Psoas muscle (tissue), 8 donors: Measurements from ENCODE around the gene INPP4A. TPM values are rescaled to one million over a fixed set of nuclear protein-coding genes. Genes with fewer than 3 reads are reported as not detected.

Source experiments
- ATAC-seq, 4 donors: fragments of 200-7000 bp; cut with Tn5 transposase; one replicate each; pipeline ENCODE4 v1.9.1; 2020; ENCODE audit warnings: moderate library complexity in 3 of 4, mild to moderate bottlenecking in 2 of 4
- DNase-seq, 2 donors: peaks; one replicate each; pipeline ENCODE4 v3.0.0-alpha.2; 2020
- H3K27ac ChIP-seq: fragments of 200-600 bp; one replicate; pipeline ENCODE4 v1.8.0; 2022
- H3K27me3 ChIP-seq, 3 donors: fragments of 200-600 bp in 1 of 3; one replicate each; pipeline versions ENCODE4 v1.6.1 to v1.8.0; 2013 to 2022; ENCODE audit warnings: low read length in 2 of 3, mild to moderate bottlenecking in 2 of 3, moderate library complexity in 1 of 3; ENCODE audit not compliant: insufficient read depth in 3 of 3
- H3K36me3 ChIP-seq, 2 donors: fragments of 200-600 bp in 1 of 2; one replicate each; pipeline versions ENCODE4 v1.6.1 to v1.8.0; 2013 to 2022; ENCODE audit warnings: low read depth in 1 of 2, mild to moderate bottlenecking in 1 of 2, moderate library complexity in 1 of 2; ENCODE audit not compliant: insufficient read depth in 1 of 2
- H3K4me1 ChIP-seq: fragments of 200-600 bp; one replicate; pipeline ENCODE4 v1.8.0; 2022
- H3K4me3 ChIP-seq: fragments of 200-600 bp; one replicate; pipeline ENCODE4 v1.8.0; 2022; ENCODE audit warnings: mild to moderate bottlenecking
- H3K9me3 ChIP-seq: fragments of 200-600 bp; one replicate; pipeline ENCODE4 v1.8.0; 2022
- WGBS, 3 donors: extraction: QIAGEN DNeasy Blood & Tissue Kit; methylation state at CpG; one replicate each; pipeline versions ENCODE4 v1.1.6 to v1.1.7; 2013; 5-methylcytosine and 5-hydroxymethylcytosine counted together
- intact Hi-C, 2 donors: fragments of 100-400 bp; cut with DNase I; formaldehyde crosslinking; loops; one replicate each; pipeline versions ENCODE4 v1.11.0 to v1.14.2; 2022
- polyA plus RNA-seq, 3 donors: library from polyadenylated mRNA; stranded (reverse); fragments of 200-250 nt; gene quantifications; one replicate each; pipeline ENCODE4 v1.2.3, GENCODE V29; 2013
- total RNA-seq, 4 donors: library from RNA; stranded (reverse); fragmentation: NEBNext Ultra II Directional in 2 of 4; extraction: Animal tissue kit (Norgen Biotek cat#: 25700) in 2 of 4; gene quantifications; one replicate each; pipeline versions ENCODE4 v1.2.1 to v1.2.4, GENCODE V29; 2021 to 2023
- TF ChIP-seq, protein P1 (sequence below): fragments of 200-600 bp; IDR thresholded peaks from one replicate; pipeline ENCODE4 v1.8.0; 2022; ENCODE audit warnings: antibody characterized with exemption
- donor health status: healthy with polysubstance abuse.
- donor health status: DM: no; HTN: no; CAD: no; lungs with moderate emphysema.
- donor health status: Bipolar disorder and iron deficiency.
- donor health status: healthy.
- donor health status: DM: yes; HTN: yes; CAD: no.
- donor health status: DM: no; HTN: no; CAD: no.
- donor health status: DM: no; HTN: no; CAD: no.
- donor health status: DM: yes; HTN: yes; CAD: no.

Gene INPP4A
- total and polyA plus RNA-seq, 7 donors: 2.2 to 19.7 (median 9.8) TPM

DNA sequence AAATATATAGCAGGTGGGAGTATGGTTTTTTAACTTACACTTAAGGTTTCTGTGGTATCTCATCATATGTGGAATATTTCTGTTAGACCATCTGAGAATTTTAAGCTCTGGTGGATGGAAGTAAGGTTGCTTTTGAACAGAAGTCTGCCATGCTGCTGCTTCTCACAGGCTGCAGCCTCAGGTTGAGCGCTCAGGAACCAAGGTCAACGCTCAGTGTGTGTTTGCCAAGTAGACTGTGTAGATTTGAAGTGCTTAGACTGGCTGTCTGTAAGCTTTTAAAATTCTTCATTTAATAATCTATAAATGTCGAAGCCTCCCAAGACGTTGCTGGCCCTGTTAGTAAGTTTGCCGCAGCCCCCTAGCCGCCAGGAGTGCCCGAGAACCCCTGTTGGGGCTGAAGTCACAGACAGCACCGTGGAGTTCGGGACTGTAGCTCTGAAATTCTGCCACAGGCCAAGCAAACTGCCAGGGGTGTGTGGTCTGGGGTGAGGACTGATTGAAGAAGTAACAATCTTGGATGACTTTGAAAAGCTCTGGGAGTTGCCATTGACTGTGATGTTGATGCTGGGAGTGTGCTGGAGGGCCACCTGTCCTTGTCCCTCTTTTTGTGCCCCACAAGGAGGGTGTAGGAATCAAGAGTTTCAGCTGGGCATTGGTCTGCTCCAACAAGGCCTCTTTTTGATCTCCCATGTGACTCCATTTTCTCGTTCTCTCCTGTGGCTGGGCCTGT, 26.9 kb downstream of the INPP4A start:
- Histone ChIP-seq H3K4me3 (no peak overlapping the region), H3K36me3 (no peaks in the 10 kb centered on the region), H3K27me3 (no peaks in the 10 kb centered on the region), H3K4me1 (no peaks in the 10 kb centered on the region), H3K9me3 (no peaks in the 10 kb centered on the region), H3K27ac (no peak overlapping the region)
- DNase-seq: no peak
- TF ChIP-seq, protein P1, sequence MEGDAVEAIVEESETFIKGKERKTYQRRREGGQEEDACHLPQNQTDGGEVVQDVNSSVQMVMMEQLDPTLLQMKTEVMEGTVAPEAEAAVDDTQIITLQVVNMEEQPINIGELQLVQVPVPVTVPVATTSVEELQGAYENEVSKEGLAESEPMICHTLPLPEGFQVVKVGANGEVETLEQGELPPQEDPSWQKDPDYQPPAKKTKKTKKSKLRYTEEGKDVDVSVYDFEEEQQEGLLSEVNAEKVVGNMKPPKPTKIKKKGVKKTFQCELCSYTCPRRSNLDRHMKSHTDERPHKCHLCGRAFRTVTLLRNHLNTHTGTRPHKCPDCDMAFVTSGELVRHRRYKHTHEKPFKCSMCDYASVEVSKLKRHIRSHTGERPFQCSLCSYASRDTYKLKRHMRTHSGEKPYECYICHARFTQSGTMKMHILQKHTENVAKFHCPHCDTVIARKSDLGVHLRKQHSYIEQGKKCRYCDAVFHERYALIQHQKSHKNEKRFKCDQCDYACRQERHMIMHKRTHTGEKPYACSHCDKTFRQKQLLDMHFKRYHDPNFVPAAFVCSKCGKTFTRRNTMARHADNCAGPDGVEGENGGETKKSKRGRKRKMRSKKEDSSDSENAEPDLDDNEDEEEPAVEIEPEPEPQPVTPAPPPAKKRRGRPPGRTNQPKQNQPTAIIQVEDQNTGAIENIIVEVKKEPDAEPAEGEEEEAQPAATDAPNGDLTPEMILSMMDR: no peak
- WGBS, 3 donors: 77 to 87% (median 78%) methylated on average over 10 of the region's 10 CpGs
- ATAC-seq: no peak
- intact Hi-C loops: no loop called here

DNA sequence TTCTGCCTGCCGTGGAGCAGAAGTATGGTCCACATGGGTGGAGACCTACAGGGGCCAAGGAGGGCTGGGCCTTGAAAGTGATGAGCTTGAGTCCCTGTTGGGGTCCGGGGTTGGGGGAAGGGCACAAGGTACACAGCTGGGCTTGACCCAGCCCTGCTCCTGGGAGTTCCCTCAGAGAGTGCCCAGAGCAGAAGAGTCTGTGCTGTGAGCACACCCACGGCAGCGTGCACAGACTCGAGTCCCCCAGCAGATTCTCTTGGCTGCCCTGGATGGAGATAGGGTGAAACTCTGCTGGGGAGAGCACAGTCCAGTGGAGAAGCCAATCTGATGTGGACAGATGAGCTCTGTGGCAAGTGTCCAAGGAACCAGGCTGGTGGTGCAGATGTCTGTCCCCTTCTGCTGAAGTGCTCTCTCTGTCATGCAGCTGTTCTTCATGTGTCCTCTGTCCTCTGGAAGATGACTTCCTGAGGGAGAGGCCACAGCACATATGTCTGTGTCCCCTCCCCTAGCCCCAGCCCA, 27.5 kb downstream of the INPP4A start:
- Histone ChIP-seq H3K4me3 (no peak overlapping the region), H3K27ac (no peak overlapping the region), H3K27me3 (no peaks in the 10 kb centered on the region), H3K9me3 (no peaks in the 10 kb centered on the region), H3K36me3 (no peaks in the 10 kb centered on the region), H3K4me1 (no peaks in the 10 kb centered on the region)
- DNase-seq (no peak), ATAC-seq (peak in 2 of 4 donors; percentile 27 to 40)
- TF ChIP-seq, protein P1: no peak
- 56 to 58% (median 57%) methylated on average over 5 of the region's 5 CpGs for WGBS, 3 donors
- intact Hi-C loops: no loop called here

DNA sequence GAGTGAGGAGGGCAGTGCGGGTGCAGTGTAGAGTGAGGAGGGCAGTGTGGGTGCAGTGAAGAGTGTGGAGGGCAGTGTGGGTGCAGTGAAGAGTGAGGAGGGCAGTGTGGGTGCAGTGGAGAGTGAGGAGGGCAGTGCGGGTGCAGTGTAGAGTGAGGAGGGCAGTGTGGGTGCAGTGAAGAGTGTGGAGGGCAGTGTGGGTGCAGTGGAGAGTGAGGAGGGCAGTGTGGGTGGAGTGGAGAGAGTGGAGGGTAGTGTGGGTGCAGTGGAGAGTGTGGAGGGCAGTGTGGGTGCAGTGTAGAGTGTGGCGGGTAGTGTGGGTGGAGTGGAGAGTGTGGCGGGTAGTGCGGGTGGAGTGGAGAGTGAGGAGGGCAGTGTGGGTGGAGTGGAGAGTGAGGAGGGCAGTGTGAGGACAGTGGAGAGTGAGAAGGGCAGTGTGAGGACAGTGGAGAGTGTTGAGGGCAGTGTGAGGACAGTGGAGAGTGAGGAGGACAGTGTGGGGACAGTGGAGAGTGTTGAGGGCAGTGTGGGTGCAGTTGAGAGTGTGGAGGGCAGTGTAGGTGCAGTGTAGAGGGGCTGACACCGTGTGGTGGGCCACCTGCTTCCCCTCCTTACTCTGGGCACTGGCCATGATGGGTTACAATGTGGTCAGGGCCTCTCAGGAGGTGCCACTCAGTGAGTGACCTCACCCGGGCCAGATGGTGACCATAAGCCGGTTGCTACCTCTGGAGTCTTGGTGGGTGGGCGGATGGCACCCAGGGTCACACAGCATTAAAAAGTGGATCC, 28.5 kb downstream of the INPP4A start:
- H3K27ac ChIP-seq: no peak overlapping the region
- intact Hi-C loops: no loop called here
- TF ChIP-seq, protein P1: no peak

DNA sequence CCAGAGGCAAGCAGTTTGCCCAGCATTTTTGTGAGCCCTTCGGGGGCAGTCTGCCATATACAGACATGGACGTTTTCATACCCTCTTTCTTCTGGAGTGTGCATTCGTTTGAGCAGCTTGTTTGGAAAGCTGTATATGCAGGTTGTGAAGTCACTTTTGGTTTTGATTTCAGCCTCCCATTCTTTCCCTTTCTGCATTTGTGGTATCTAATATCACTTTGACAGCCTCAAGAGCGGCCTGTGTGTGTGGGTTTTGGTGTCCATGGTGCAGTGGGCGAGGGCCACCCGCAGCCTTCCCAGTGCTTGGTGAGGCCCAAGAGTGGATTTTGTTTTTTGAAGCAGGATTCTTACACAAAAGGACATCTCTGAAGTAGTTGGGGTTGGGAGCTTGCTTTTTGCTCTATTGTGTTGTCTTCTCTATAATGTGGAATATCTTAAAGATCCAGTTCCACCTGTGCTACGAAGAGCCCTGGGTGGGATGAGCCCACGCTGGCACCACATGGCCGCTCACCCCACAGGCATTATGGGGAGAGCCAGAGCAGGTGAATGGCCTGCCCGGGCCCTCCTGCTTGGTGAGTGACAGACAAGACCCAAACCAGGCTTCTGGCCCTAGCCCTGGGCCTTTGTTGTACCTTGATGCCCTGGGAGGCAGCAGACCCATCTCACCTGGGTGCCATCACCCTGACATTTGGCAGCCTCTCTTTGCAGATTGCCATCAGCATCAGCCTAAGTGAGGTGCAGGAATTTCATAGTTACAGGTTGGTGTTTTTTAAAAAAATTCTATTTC, 29.5 kb downstream of the INPP4A start:
- Histone ChIP-seq H3K36me3 (no peaks in the 10 kb centered on the region), H3K4me3 (no peak overlapping the region), H3K9me3 (no peaks in the 10 kb centered on the region), H3K27ac (no peak overlapping the region), H3K4me1 (peaks cover 7% of the 10 kb centered on the region), H3K27me3 (no peaks in the 10 kb centered on the region)
- 80 to 87% (median 81%) methylated on average over 10 of the region's 10 CpGs for WGBS, 3 donors
- ATAC-seq (no peak), DNase-seq (no peak)
- intact Hi-C loops: no loop called here
- TF ChIP-seq, protein P1: no peak

More for the DNA sequence above, 28.5 kb downstream of the INPP4A start:
- H3K27me3 ChIP-seq: no peaks in the 10 kb centered on the region
- H3K4me3 ChIP-seq: no peak overlapping the region
- ATAC-seq (no peak), DNase-seq (no peak)
- H3K4me1 ChIP-seq: no peaks in the 10 kb centered on the region
- no peaks in the 10 kb centered on the region for H3K9me3 ChIP-seq
- H3K36me3 ChIP-seq: no peaks in the 10 kb centered on the region
- WGBS, 3 donors: 87 to 92% (median 90%) methylated on average over 9 of the region's 9 CpGs
